AG09309 (cell line): Measurements from ENCODE around the gene SLC9A7.

Experiments
- DNase-seq: peaks from one replicate; pipeline ENCODE4 v3.0.0-alpha.2; 2010; ENCODE audit warnings: low read depth
- H3K4me3 ChIP-seq: 2 replicates; pipeline ENCODE4 v1.5.1; 2011; ENCODE audit warnings: mild to moderate bottlenecking, low read depth, low read length, moderate library complexity; ENCODE audit not compliant: control insufficient read depth
- TF ChIP-seq, protein P1 (sequence below): IDR thresholded peaks from 2 replicates; pipeline ENCODE4 v1.5.1; 2011; ENCODE audit warnings: mild to moderate bottlenecking, low read depth, low read length, inconsistent platforms; ENCODE audit not compliant: insufficient read depth, control insufficient read depth; ENCODE audit errors: missing control alignments

The SLC9A7 gene

DNA sequence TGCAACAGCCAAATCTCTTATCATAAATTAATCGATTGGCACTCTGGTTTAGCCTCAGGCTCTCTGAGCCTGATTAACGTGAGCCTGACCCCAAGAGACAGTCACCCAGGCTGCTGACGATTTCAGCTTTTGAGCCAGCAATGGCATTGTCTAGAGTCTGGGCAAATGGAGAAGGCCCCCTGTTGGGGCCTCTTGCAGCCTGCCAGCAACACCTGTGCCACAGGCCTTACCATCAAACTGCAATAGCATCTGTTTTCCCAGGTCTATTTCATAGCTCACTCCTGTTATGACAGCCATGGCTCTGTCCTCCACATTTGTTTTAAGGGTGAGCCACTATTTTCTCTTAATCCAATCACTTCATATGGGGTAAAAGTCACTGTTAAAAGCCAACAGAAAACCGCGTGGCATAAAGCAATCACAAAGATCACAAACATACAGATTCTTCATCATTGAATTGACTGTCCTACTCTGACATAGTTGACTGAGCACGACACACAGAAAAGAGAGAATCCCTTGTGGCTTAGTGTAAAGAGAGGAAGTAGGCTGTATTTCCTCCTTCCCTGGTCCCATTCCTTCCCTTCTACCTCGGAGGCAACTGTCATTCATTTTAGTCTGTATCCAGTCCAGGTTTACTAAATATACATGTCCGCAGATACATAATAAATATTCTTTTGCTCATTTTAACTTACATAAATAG, 47.8 kb downstream of the SLC9A7 start:
- TF ChIP-seq, protein P1, sequence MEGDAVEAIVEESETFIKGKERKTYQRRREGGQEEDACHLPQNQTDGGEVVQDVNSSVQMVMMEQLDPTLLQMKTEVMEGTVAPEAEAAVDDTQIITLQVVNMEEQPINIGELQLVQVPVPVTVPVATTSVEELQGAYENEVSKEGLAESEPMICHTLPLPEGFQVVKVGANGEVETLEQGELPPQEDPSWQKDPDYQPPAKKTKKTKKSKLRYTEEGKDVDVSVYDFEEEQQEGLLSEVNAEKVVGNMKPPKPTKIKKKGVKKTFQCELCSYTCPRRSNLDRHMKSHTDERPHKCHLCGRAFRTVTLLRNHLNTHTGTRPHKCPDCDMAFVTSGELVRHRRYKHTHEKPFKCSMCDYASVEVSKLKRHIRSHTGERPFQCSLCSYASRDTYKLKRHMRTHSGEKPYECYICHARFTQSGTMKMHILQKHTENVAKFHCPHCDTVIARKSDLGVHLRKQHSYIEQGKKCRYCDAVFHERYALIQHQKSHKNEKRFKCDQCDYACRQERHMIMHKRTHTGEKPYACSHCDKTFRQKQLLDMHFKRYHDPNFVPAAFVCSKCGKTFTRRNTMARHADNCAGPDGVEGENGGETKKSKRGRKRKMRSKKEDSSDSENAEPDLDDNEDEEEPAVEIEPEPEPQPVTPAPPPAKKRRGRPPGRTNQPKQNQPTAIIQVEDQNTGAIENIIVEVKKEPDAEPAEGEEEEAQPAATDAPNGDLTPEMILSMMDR: no peak
- H3K4me3 ChIP-seq: no peak overlapping the region
- no peak for DNase-seq

DNA sequence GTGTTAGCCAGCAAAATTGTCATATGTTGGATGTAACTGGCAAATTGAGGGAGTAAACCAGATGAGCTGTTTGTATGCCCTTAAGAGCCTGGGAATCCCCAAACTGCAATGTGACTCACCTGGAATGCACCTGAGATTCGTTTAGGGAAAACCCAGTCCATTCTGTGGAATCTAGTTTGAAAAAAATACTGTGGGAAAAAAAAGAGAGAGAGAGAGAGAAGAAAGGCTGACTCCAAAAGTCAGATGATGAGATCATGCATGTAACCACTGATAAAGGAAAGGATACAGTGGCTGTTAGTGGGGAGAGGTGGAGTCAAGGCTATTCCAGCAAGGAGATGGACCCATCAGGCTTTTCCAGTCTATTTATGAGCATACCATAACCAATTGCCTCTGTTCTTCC, 48.5 kb downstream of the SLC9A7 start:
- DNase-seq: no peak
- TF ChIP-seq, protein P1: no peak
- no peak overlapping the region for H3K4me3 ChIP-seq

DNA sequence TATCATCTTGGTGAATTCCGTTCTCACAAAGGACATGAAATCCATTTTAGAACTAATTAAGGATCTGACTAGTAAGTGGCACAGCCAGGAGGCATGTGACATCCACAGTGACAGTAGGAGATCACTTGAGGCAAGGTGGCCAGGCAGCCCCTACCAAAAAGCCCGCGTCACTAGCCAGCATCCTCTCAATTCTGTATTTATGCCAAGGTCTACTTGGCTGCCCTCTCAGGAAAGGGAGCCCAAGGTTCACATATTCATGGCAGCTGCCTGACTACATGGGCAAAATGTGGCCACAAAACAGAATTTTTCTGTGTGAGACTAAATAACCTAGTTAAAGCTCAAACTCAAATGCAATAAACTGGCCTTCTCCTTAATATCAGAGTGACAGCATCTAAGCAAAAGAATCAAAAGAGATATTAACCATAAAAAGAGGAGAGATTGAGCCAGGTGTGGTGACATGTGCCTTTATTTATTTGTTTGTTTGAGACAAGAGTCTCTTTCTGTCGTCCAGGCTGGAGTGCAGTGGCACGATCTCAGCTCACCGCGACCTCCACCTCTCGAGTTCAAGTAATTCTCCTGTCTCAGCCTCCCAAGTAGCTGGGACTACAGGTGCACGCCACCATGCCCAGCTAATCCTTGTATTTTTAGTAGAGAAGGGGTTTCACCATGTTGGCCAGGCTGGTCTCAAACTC, 51.5 kb downstream of the SLC9A7 start:
- TF ChIP-seq, protein P1: no peak
- no peak overlapping the region for H3K4me3 ChIP-seq
- DNase-seq: no peak

DNA sequence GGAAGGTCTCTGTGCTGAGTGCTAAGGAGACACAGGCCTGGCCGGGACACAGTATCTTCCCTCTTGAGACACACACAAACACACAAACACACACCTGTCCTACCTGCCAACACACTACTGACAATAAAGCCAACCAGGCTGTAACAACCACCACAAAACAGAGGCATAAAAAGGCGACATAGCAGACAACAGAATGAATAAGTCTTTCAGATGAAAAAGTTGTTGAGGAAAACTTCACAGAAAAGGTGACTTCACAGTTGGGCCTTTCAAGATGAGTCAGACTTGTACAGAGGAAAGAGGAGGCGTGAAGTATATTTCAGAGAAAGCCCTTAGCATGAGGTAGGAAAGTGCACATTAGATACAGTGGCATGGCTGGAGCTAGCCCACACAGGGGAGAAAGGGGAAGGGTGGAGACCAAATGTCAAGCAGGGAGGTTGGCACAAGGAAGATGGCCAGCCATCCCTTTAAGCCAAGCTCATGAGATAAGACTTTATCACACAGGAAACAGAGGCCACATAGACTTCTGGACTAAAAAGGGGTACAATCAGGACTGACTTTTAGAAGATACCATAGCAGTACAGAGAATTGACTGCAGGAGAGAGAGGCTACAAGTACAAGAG, 54.0 kb downstream of the SLC9A7 start:
- DNase-seq: no peak
- H3K4me3 ChIP-seq: no peak overlapping the region
- TF ChIP-seq, protein P1: no peak

DNA sequence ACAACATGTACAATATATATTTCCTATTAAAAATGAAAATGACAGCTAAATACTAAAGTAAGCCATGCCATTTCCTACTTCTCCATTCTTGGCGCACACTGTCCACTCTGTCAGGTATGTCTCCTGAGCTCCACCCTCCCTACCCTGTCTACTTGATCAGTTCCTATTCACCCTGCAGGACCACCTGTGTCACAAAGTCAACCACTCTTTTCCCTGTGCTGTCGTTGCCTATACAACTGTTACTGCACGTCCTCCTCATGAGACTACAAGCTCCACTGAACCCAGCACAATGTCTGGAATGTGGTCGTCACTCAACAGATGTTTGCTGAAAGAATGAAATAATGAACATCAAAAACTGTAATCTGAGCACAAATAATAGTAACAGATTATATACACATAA, 54.9 kb downstream of the SLC9A7 start:
- TF ChIP-seq, protein P1: no peak
- no peak overlapping the region for H3K4me3 ChIP-seq
- DNase-seq: no peak

DNA sequence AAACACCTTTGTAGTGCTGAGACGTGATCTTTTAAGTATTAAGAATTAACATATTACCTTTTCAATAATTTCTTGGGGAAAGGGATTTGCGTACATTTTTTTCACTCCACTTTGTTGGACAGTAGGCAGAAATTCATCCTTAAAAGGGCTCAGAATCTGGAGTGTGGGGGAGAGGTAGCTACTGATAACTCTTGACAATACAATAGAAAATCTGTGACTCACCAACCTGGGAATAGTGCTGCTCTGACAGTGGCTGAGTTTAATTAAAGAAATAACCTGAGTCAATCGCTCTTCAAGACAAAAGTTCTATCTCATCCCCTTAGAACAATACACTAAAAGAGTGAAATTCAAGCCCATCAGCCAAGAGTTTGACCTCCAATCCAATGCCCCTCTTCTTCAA, 60.2 kb downstream of the SLC9A7 start:
- H3K4me3 ChIP-seq: no peak overlapping the region
- TF ChIP-seq, protein P1: no peak
- no peak for DNase-seq
